GM12864 (cell line): ENCODE results near the gene ATF6.
"Not testable (repeated sequence)": the region's sequence is repeated elsewhere in the genome, so short reads cannot be mapped to it uniquely, and the experiment has no call there.

Experiments used
- DNase-seq: peaks from one replicate; pipeline ENCODE4 v3.0.0-alpha.2; 2011; ENCODE audit warnings: low read depth
- H3K4me3 ChIP-seq: 2 replicates; pipeline ENCODE4 v1.5.1; 2011; ENCODE audit warnings: mild to moderate bottlenecking, low read depth, low read length, control low read depth
- CTCF ChIP-seq: IDR thresholded peaks from 2 replicates; pipeline ENCODE4 v1.5.1; 2011; ENCODE audit warnings: low read depth, mild to moderate bottlenecking, moderate library complexity, low read length, control low read depth, inconsistent platforms; ENCODE audit errors: missing control alignments

The ATF6 gene

GRCh38 chr1:161722406-161722805 is 43.7 kb upstream of the ATF6 start:
- H3K4me3 ChIP-seq, result no peak overlapping the region
- TF ChIP-seq CTCF, result no peak
- no peak for DNase-seq

GRCh38 chr1:161723459-161724141 is 42.5 kb upstream of the ATF6 start:
- DNase-seq, result no peak
- H3K4me3 ChIP-seq, result no peak overlapping the region
- no peak for TF ChIP-seq CTCF

- peak overlapping the region; percentile 74 for H3K4me3 ChIP-seq
- DNase-seq, result not testable (repeated sequence)
These were observed 40.7 kb upstream of the ATF6 start for GRCh38 chr1:161725258-161725907.

- H3K4me3 ChIP-seq, result peak overlapping the region; percentile 74
- TF ChIP-seq CTCF, result peak; percentile 42
- DNase-seq, result no peak
These were observed 40.1 kb upstream of the ATF6 start for GRCh38 chr1:161725908-161726472.

- no peak for TF ChIP-seq CTCF
These were observed 39.5 kb upstream of the ATF6 start for GRCh38 chr1:161726473-161727255.

GRCh38 chr1:161727256-161727924 is 38.7 kb upstream of the ATF6 start:
- no peak for DNase-seq
- H3K4me3 ChIP-seq, result peak overlapping the region; percentile 74
- no peak for TF ChIP-seq CTCF

More at GRCh38 chr1:161726473-161727255, 39.5 kb upstream of the ATF6 start:
- H3K4me3 ChIP-seq, result peak overlapping the region; percentile 74
- no peak for DNase-seq
